HEK293T (cell line): Measurements from ENCODE around the gene CAPN5.

ENCODE experiments used
- CTCF ChIA-PET: fragments of 350-600 bp; formaldehyde crosslinking; extraction: SDS; loops from one replicate; lab custom pipeline; 2021; ENCODE audit warnings: antibody characterized with exemption, inconsistent platforms; lab: Yijun Ruan, JAX
- POLR2A ChIA-PET: fragments of 350-600 bp; formaldehyde crosslinking; extraction: SDS; loops from one replicate; lab custom pipeline; 2020; ENCODE audit warnings: antibody characterized with exemption, inconsistent platforms; lab: Yijun Ruan, JAX
- DNase-seq: peaks from one replicate; pipeline ENCODE4 v3.0.0; 2012; ENCODE audit warnings: mixed read lengths; ENCODE audit errors: extremely low spot score
- ARNT ChIP-seq: fragments of 450-650 bp; IDR thresholded peaks from 2 replicates; pipeline ENCODE4 v1.6.1; 2017; ENCODE audit warnings: mild to moderate bottlenecking
- BHLHE40 ChIP-seq: fragments of 450-650 bp; IDR thresholded peaks from 2 replicates; pipeline ENCODE4 v1.6.1; 2016; ENCODE audit warnings: mild to moderate bottlenecking, moderate library complexity, borderline replicate concordance
- CTBP1 ChIP-seq: fragments of 450-650 bp; IDR thresholded peaks from 2 replicates; pipeline ENCODE4 v1.6.1; 2016; ENCODE audit warnings: borderline replicate concordance
- ELF4 ChIP-seq: fragments of 450-650 bp; IDR thresholded peaks from 2 replicates; pipeline ENCODE4 v1.6.1; 2017; ENCODE audit warnings: antibody characterized with exemption
- FOXA1 ChIP-seq: fragments of 450-650 bp; IDR thresholded peaks from 2 replicates; pipeline ENCODE4 v1.6.1; 2016; ENCODE audit warnings: mild to moderate bottlenecking
- FOXK2 ChIP-seq: fragments of 450-650 bp; IDR thresholded peaks from 2 replicates; pipeline ENCODE4 v1.6.1; 2016; ENCODE audit warnings: mild to moderate bottlenecking
- FOXM1 ChIP-seq: fragments of 450-650 bp; IDR thresholded peaks from 2 replicates; pipeline ENCODE4 v1.6.1; 2017; ENCODE audit warnings: mild to moderate bottlenecking, borderline replicate concordance
- HDGF ChIP-seq: fragments of 450-650 bp; IDR thresholded peaks from 2 replicates; pipeline ENCODE4 v1.6.1; 2017; ENCODE audit warnings: antibody characterized with exemption, borderline replicate concordance
- L3MBTL2 ChIP-seq: fragments of 450-650 bp; conservative IDR thresholded peaks from 2 replicates; pipeline ENCODE4 v1.6.1; 2016; ENCODE audit warnings: mild to moderate bottlenecking
- LEF1 ChIP-seq: fragments of 450-650 bp; IDR thresholded peaks from 2 replicates; pipeline ENCODE4 v1.6.1; 2017; ENCODE audit warnings: mild to moderate bottlenecking, borderline replicate concordance
- NFRKB ChIP-seq: fragments of 450-650 bp; IDR thresholded peaks from 2 replicates; pipeline ENCODE4 v1.6.1; 2016; ENCODE audit warnings: mild to moderate bottlenecking, moderate library complexity
- PKNOX1 ChIP-seq: fragments of 450-650 bp; IDR thresholded peaks from 2 replicates; pipeline ENCODE4 v1.6.1; 2016
- SP1 ChIP-seq: fragments of 450-650 bp; IDR thresholded peaks from 2 replicates; pipeline ENCODE4 v1.6.1; 2017
- SUZ12 ChIP-seq: fragments of 450-650 bp; IDR thresholded peaks from 2 replicates; pipeline ENCODE4 v1.6.1; 2016; ENCODE audit warnings: mild to moderate bottlenecking
- TARDBP ChIP-seq: fragments of 450-650 bp; IDR thresholded peaks from 2 replicates; pipeline ENCODE4 v1.6.1; 2016
- ZNF384 ChIP-seq: fragments of 450-650 bp; IDR thresholded peaks from 2 replicates; pipeline ENCODE4 v1.6.1; 2016

The CAPN5 gene

GRCh38 chr11:77090373-77091111, 23.8 kb downstream of the CAPN5 start:
- no peak for TF ChIP-seq SUZ12
- TF ChIP-seq CTBP1, result no peak
- TF ChIP-seq ZNF384, result no peak
- no peak for TF ChIP-seq PKNOX1
- TF ChIP-seq BHLHE40, result no peak
- no peak for TF ChIP-seq FOXM1
- TF ChIP-seq FOXK2, result no peak
- no peak for TF ChIP-seq L3MBTL2
- no peak for TF ChIP-seq SP1
- TF ChIP-seq HDGF, result no peak
- TF ChIP-seq NFRKB, result no peak
- no peak for TF ChIP-seq LEF1
- TF ChIP-seq ELF4, result no peak
- TF ChIP-seq ARNT, result no peak
- TF ChIP-seq TARDBP, result no peak
- TF ChIP-seq FOXA1, result no peak
- POLR2A ChIA-PET, result interaction anchor here (0.9 to 1.0 kb wide), 2 partner anchors 24 to 25 kb away, joined by 3 read pairs; partner anchors contain the start of gene CAPN5
- no peak for DNase-seq
- CTCF ChIA-PET, result interaction anchor here (0.6 to 1.9 kb wide), 9 partner anchors 9 to 360 kb away, joined by 3 to 15 read pairs (median 4); no protein-coding TSS in a partner anchor

GRCh38 chr11:77091146-77091940, 24.6 kb downstream of the CAPN5 start:
- peak; percentile 84 for DNase-seq
- CTCF ChIA-PET, result interaction anchor here (0.5 to 1.9 kb wide), 16 partner anchors 10 to 1870 kb away, joined by 3 to 15 read pairs (median 4); partner anchors contain the start of gene B3GNT6

GRCh38 chr11:77092382-77092781, 25.6 kb downstream of the CAPN5 start:
- TF ChIP-seq ELF4, result no peak
- TF ChIP-seq NFRKB, result no peak
- TF ChIP-seq TARDBP, result no peak
- no peak for TF ChIP-seq L3MBTL2
- no peak for TF ChIP-seq LEF1
- no peak for TF ChIP-seq SUZ12
- TF ChIP-seq FOXK2, result no peak
- no peak for TF ChIP-seq HDGF
- no peak for TF ChIP-seq ARNT
- no peak for TF ChIP-seq ZNF384
- no peak for TF ChIP-seq FOXM1
- no peak for TF ChIP-seq BHLHE40
- TF ChIP-seq FOXA1, result no peak
- TF ChIP-seq CTBP1, result no peak
- no peak for TF ChIP-seq PKNOX1
- TF ChIP-seq SP1, result no peak
- POLR2A ChIA-PET, result interaction anchor here (0.9 kb wide), 1 partner anchor 26 kb away, joined by 3 read pairs; the partner anchor contains the start of gene CAPN5
- CTCF ChIA-PET, result interaction anchor here (0.8 to 1.9 kb wide), 5 partner anchors 11 to 49 kb away, joined by 3 to 15 read pairs (median 7); no protein-coding TSS in a partner anchor
- no peak for DNase-seq

More at GRCh38 chr11:77091146-77091940, 24.6 kb downstream of the CAPN5 start:
- POLR2A ChIA-PET, result interaction anchor here (0.9 to 1.0 kb wide), 2 partner anchors 25 to 26 kb away, joined by 3 read pairs; partner anchors contain the start of gene CAPN5
- TF ChIP-seq ARNT (no peak), BHLHE40 (no peak), NFRKB (no peak)

- DNase-seq, result no peak
- ChIA-PET POLR2A (no interaction called here), CTCF (interaction anchor here (1.0 kb wide), 1 partner anchor 50 kb away, joined by 3 read pairs; no protein-coding TSS in a partner anchor)
- TF ChIP-seq L3MBTL2 (no peak), LEF1 (no peak), BHLHE40 (no peak), FOXM1 (no peak)
Measured at GRCh38 chr11:77093056-77093891, 26.5 kb downstream of the CAPN5 start.

- TF ChIP-seq SUZ12 (no peak), HDGF (no peak), CTBP1 (no peak)
- DNase-seq, result no peak
- POLR2A ChIA-PET, result no interaction called here
- CTCF ChIA-PET, result interaction anchor here (0.9 to 1.0 kb wide), 2 partner anchors 29 to 46 kb away, joined by 3 to 5 read pairs; no protein-coding TSS in a partner anchor
Measured at GRCh38 chr11:77093987-77094840, 27.4 kb downstream of the CAPN5 start.
